GM12865 (cell line): ENCODE data around the gene CACNA2D1.

Experiments used
- DNase-seq: peaks from one replicate; pipeline ENCODE4 v3.0.0; 2010; ENCODE audit warnings: low read depth
- H3K4me3 ChIP-seq: 2 replicates; pipeline ENCODE4 v1.5.1; 2011; ENCODE audit warnings: mild to moderate bottlenecking, low read depth, low read length, control low read depth
- TF ChIP-seq, protein P1 (sequence below): IDR thresholded peaks from 2 replicates; pipeline ENCODE4 v1.5.1; 2011; ENCODE audit warnings: low read length, control low read depth, low read depth, inconsistent platforms; ENCODE audit not compliant: insufficient read depth; ENCODE audit errors: missing control alignments

CACNA2D1 gene

DNA sequence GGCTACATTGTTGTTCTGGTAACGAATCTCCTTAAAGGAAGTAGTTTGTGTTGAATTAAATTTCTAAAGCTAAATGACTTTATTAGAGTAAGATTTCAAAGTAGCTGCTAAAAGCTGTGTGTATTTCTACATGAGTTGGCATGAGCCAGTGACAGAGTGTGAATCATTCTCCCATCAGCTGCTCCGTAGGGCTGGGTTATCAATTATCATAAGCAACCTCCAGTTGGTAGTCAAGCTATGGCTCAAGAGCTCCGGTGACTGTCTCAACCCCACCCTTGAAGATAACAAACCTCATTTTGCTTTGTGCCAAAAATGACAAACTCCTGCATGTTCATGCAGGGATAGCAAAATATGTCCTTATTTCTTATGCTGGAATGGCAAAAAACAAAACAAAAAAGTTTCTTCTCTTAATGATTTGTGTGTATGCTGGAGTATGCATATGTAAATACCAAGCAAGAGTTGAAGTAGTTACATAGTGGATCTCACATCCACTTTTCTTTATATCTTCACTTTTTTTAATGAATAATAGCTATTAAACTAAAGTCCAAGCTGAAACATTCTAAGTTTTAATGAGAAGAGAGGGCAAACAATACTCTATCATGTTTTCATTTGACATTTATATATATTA is 249.4 kb downstream of the CACNA2D1 start:
- TF ChIP-seq, protein P1, sequence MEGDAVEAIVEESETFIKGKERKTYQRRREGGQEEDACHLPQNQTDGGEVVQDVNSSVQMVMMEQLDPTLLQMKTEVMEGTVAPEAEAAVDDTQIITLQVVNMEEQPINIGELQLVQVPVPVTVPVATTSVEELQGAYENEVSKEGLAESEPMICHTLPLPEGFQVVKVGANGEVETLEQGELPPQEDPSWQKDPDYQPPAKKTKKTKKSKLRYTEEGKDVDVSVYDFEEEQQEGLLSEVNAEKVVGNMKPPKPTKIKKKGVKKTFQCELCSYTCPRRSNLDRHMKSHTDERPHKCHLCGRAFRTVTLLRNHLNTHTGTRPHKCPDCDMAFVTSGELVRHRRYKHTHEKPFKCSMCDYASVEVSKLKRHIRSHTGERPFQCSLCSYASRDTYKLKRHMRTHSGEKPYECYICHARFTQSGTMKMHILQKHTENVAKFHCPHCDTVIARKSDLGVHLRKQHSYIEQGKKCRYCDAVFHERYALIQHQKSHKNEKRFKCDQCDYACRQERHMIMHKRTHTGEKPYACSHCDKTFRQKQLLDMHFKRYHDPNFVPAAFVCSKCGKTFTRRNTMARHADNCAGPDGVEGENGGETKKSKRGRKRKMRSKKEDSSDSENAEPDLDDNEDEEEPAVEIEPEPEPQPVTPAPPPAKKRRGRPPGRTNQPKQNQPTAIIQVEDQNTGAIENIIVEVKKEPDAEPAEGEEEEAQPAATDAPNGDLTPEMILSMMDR, result no peak
- no peak overlapping the region for H3K4me3 ChIP-seq
- no peak for DNase-seq

DNA sequence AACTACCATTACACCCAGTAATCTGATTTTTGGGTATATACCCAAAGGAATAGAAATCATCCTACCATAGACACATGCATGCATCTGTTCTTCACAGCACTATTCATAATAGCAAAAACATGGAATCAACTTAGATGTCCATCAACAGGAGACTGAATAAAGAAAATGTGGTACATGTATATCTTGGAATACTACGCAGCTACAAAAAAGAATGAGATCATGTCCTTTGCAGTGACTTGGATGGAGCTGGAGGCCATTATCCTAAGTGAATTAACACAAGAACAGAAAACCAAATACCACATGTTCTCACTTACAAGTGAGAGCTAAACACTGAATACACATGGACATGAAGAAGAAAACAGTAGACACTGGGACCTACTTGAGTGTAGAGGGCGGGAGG is 254.9 kb downstream of the CACNA2D1 start:
- DNase-seq, result no peak
- TF ChIP-seq, protein P1, result no peak
- H3K4me3 ChIP-seq, result no peak overlapping the region

DNA sequence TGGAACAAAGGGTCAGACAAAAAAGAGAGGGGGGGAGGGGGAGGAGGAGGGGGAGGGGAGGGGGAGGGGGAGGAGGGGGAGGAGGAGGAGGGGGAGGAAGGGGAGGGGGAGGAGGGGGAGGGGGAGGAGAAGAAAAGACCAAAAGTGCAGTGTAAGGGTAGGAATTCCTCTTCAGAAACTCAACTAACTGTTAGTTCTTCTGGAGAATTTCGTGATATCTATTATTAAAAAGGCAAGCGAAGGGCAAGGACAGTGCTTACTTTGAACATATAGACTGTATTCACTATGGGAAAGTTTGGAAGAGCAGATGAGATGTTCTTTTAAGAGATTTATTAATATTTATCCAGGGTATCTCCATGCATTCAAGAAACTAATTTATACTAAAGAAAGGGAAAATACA is 258.1 kb downstream of the CACNA2D1 start:
- TF ChIP-seq, protein P1, result no peak
- DNase-seq, result no peak

DNA sequence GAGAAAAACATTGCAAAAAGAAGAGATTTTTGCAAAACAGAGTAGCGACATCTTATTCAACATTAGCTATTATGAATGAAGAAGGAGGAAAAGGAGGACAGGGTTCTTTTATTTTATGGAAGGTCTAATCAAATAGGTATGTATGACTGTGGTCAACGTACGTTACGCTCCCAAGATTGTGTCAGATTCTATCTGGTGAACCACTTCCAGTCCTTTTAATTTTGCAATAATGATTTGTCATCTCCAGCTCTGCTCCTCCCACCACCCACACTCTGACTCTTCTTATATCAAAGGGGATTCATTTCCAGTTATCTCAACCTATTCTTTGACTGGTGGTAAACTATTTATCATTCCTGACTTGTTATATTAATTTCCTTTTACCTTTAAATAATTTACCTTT is 259.9 kb downstream of the CACNA2D1 start:
- TF ChIP-seq, protein P1, result no peak
- H3K4me3 ChIP-seq, result no peak overlapping the region
- no peak for DNase-seq

More for the DNA sequence above, 258.1 kb downstream of the CACNA2D1 start:
- no peak overlapping the region for H3K4me3 ChIP-seq

DNA sequence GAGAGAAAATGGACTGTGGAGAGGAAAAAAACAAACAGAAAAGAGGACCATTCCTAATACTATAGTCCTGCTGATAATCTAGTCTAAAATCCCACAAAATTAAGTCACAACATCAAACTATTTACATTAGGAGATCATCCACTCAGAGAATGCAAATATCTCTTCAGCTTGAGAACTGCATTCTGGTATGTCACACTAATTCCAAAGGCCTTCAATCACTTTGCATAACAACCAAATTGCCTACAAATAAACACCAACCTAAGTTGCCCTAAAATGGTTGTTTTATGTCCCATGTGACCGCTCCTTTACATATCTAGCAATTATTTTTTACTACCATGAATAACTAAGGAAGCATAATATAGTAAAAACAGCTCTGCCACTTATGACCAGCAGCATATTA is 264.3 kb downstream of the CACNA2D1 start:
- TF ChIP-seq, protein P1, result no peak
- DNase-seq, result no peak
- no peak overlapping the region for H3K4me3 ChIP-seq

DNA sequence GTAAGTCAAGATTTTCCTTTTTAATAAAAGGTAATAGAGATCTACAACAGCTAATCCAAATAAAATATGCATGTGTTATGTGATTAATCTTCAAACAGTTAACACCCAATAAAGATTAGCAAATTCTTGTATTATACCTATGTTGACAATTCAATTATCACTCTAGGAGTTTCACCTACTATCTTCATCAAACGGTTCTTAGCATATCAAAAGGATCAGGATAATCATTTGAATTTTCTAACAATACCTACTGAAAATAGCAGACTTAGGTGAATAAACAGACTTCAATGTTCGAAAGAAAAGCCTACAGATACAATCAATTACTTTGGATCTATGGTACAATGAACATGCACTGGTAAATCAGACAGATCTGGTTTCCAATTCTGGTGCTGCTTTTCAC is 268.3 kb downstream of the CACNA2D1 start:
- TF ChIP-seq, protein P1, result no peak
- no peak overlapping the region for H3K4me3 ChIP-seq
- DNase-seq, result no peak

DNA sequence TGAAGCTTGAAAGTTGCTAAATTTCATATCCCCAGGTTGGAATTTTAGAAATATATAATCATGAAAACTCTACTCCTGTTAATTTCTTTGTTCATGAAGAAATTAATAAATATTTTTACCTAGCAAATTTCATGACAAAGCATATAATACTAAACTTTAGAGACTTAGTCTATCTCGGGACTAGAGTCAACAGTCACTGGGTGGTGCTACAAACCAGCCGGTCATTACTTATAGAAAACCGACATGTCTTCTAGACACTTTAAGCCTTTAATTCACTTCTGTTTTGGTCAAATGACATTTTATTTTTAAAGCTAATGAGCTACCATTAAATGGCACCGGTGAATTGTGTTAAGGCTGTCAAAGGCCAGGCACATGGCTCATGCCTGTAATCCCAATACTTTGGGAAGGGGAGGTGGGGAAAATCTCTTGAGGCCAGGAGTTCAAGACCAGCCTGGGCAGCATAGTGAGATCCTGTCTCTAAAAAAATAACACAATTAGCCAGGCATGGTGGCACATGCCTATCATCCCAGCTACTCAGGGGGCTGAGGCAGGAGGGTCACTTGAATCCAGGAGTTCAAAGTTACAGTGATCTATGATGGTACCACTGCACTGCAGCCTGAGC is 270.1 kb downstream of the CACNA2D1 start:
- no peak overlapping the region for H3K4me3 ChIP-seq
- TF ChIP-seq, protein P1, result no peak
- no peak for DNase-seq
